ENCODE results near the gene PRMT1.

DNA sequence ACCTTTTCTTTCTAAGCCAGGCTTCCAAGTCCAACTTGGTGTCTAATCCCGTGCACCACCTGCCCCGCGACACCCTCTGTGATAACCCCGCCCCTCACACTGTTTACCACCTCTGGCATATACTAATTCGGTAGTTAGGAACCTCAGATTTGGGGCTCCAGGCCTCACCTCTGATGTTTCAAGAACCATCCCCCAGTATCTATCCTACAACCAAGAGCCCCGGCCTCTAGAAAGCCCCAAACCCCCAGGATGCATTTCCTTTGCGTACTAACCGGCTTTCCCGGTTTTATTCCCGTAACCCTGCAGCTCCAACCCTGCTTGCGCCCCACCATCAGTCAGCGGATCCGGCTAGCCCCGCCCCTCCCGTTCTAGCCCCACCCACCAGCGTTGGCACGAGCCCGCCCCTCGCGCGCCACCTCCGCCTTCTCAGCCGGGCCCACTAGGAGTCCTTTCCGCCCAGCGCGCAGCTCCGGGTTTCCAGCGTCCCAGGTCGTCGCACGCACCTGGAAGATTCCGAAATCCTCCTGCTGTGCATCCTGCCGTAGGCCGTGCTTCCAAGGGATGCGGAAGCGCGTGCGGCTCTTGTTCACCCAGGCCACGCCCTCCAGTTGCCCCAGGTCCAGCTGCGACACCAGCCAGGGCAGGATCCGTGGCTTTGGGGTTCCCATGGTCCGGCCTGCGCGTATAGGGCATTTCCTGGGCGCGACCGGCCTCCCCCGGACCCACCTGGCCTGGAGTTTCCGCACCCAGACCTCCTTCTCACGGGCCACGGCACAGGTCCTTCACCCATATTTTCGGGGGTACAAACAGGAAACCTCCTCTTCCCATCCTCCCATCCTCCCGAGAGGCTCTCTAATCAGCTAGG, 12.7 kb upstream of the PRMT1 start:
- TF ChIP-seq, protein P1, sequence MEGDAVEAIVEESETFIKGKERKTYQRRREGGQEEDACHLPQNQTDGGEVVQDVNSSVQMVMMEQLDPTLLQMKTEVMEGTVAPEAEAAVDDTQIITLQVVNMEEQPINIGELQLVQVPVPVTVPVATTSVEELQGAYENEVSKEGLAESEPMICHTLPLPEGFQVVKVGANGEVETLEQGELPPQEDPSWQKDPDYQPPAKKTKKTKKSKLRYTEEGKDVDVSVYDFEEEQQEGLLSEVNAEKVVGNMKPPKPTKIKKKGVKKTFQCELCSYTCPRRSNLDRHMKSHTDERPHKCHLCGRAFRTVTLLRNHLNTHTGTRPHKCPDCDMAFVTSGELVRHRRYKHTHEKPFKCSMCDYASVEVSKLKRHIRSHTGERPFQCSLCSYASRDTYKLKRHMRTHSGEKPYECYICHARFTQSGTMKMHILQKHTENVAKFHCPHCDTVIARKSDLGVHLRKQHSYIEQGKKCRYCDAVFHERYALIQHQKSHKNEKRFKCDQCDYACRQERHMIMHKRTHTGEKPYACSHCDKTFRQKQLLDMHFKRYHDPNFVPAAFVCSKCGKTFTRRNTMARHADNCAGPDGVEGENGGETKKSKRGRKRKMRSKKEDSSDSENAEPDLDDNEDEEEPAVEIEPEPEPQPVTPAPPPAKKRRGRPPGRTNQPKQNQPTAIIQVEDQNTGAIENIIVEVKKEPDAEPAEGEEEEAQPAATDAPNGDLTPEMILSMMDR (IDR thresholded peaks at IDR 0.05; ENCODE audit: insufficient read depth, low read depth, low read length) = no peak
- TF ChIP-seq EZH2 (IDR thresholded peaks at IDR 0.05; ENCODE audit: insufficient read depth, low read length) = no peak

Data from astrocyte (in vitro differentiated cells and primary cell).